Skin of body (tissue), 2 donors: ENCODE data around the gene FBXL4. TPM values are rescaled to one million over a fixed set of nuclear protein-coding genes. Genes with fewer than 3 reads are reported as not detected.

Experiments used
- DNase-seq: peaks from one replicate; lab custom pipeline; 2025; lab: John Stamatoyannopoulos, UW
- total RNA-seq: library from RNA; depleted of rRNA; stranded (reverse); fragments of >200 nt; gene quantifications from one replicate; pipeline ENCODE4 v1.2.3, GENCODE V29; 2014

The FBXL4 gene
- 16.7 TPM for total RNA-seq

DNA sequence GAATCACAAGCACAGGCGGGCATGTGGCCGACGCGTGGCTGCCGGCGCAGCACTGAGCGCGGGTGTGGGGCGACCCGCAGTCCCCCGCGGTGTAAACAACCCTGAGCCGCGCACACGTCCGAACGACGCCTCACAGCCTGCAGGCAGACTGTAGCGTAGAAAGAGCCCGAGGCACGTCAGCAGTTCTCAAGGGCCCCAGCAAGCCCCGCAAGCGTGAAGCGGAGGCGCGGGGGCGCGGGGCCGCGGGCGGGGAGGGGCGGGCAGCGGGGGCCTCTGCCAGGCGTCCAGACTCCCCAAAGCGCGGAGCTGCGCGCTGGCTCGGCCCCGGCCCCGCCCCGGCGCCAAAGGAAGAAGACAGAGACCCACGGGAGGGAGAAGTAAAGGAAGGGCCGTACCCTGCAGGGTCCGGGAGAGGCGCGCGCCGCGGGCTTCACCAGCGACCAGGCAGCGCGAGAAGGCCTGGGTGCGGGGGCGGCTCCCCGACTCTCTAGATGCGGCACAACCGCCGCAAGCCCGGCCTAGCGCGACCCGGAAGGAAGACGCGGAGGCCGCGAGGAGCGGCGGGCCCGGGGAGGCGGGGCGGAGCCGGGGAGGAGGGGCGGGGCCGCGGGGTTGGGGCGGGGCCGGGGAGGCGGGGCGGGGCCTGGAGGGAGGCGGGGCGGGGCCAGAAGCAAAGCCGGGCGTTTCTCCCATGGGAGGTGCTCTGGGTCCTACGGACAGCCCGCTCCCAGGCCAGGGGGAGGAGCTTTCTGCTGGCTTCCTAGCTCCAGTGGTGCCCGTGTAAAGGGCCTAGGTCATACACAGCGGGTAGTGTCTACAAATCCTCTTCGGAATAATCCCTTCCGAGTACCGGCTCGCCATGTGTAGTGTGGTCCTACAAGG is at the start of gene FBXL4:
TSS of gene FBXL4 (minus strand) at position 536 of the 882 bp plus-strand sequence. CDS start 20,958 bp downstream, outside the sequence.
- DNase-seq: peak; percentile 28

DNA sequence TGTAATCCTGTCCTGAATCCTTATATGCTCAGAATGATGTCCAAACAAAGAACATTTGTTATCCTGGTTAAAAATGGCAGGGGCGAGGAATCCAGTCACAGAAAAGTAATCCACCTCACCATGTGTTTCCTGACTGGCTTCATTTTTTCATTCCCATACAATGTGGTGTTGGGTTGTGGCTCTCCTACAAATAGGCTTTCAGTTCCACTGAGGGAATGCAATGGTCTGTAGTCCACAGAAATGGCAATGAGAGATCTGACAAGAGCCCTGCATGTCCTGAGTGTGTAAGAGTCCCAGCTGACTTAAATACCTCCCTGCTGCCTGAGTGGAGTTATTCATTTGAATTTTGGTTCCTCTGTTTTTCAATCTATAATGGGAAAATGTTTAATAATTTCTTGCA is 47.4 kb upstream of the FBXL4 start:
- DNase-seq: no peak

DNA sequence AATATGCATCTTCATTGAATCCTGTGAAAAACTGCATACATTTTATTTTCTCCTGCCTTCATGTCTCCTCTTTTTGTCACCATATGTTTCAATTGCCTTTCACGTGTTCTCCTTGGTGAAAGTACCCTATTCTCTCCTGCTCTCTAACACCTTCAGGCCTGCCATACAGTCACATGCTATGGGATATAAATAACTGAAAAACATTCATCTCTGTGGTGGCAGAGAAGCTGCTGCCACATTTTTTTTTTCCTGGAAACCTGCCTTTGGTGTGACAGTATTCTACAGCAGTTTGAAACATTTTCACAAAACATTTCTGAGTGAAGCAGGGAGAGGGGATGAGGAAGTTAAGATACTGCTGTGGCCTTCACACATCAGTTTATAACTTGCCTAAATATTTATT is 44.8 kb upstream of the FBXL4 start:
- no peak for DNase-seq

DNA sequence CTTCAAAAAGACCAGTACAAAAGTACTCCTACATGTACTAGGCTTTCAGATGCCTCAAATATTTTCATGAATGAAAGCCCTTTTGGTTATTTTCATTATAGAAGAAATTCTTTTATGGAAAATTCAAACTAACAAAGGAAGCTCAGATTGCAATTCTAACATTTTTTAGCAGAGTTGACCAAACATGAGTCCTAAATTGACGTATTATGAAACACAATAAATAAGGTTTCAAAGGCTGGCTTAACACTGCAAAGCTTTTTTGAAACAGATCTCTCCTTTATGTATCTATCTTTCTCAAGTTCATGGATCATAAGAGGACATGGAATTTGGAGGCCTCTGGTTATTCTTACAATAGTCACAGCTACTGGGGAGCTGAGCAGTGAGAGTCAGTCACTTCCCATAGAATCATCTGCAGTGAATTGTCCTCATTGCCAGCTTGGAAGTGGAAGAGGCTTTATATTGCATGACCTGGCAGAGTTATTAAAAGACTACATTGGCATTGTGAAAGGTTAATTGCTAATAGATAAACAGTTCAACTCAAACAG is 38.4 kb upstream of the FBXL4 start:
- DNase-seq: no peak

DNA sequence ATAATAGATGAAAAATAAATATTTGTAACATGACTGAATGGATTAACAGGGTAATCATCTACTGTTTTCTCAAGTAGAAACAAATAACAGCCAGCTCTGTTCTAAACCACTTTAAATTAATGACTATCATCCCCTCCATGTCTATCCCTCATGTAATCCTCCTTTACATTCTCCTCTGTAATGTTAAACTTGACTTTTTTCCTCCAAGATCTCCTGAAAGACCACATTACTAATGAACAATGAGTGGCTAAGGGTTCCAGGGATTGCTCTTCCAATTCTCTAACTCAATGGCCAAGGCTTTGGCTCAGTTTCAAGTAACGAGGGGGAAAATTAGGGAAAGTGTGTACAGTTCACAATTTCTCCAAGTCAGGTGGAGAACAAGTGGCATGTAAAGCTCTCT is 37.6 kb upstream of the FBXL4 start:
- no peak for DNase-seq

DNA sequence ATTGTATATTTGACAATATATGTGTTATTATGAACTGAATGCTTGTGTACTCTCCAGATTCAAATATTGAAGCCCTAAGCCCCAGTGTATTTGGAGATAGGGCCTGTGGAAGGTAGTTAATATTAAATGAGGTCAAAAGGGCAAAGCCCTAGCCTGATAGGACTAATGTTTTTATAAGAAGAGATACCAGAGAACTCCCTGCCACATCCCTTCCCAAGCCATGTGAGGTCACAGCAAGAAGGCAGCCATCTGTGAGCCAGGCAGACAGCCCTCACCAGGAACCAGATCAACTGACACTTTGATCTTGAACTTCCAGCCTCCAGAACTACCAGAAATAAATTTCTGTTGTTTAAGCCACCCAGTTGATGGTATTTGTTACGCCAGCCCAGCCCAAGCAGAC is 36.4 kb upstream of the FBXL4 start:
- DNase-seq: peak; percentile 1

DNA sequence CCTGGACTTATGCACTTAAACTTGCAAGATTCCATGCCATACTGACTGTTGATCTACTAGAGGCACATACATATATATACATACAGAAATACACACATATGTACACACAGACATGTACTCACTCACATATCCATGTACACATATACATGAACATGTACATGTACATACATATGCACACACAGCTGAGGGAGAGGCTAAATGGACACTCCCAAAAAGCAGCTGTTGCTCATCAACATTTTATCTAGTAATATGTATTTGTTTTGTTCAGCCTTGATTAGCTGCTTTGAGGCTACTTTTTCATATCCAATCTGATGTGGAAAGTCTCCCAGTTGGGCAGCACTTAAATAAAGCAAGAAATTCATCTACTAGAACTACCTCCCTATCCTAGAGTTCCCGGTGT is 33.7 kb upstream of the FBXL4 start:
- no peak for DNase-seq

DNA sequence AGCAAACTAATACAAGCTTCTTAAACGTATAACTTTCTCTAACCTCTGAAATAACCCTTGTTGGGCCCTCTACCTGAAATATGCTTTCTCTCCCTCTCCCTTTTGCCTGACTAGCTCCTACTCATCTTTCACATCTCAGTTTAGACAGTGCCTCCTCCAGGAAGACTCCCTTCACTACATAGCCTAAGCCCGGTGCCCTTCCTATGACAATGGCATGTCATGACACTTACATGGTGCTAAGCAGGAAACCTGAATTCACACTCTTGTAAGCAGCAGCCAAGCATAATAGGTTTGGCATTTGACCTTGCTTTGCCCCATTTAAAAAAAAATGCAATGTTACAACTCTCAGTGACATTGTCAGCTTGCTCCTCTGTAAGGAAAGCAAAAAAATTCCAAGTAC is 33.1 kb upstream of the FBXL4 start:
- no peak for DNase-seq

DNA sequence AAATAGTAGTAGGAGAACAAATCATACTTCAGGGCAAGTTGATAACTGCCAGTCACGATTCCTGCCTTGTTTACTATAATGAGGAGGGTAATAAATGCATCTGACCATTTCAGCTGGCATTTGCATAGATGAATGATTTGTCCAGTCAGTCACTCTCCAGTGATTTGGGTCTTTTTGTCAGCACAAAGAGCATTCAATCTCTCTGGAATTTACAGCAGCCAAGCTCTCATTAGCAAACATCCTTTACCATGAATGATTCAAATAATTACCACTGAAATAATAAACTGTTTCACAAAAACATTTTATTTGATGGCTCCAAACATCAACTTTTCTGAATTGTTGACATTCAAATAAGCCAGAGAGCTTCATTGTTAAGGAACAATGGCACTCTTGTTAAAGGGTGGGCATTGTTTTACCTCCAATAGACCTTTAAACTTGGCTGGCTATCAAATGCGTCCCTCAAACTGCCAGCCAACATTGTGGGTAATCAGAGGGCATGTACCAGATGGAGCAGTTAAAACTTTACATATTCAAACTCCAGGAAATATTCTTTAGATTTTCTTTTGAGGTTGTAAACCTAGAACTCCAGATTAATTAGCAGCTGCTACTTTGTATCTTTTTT is 30.0 kb upstream of the FBXL4 start:
- no peak for DNase-seq

DNA sequence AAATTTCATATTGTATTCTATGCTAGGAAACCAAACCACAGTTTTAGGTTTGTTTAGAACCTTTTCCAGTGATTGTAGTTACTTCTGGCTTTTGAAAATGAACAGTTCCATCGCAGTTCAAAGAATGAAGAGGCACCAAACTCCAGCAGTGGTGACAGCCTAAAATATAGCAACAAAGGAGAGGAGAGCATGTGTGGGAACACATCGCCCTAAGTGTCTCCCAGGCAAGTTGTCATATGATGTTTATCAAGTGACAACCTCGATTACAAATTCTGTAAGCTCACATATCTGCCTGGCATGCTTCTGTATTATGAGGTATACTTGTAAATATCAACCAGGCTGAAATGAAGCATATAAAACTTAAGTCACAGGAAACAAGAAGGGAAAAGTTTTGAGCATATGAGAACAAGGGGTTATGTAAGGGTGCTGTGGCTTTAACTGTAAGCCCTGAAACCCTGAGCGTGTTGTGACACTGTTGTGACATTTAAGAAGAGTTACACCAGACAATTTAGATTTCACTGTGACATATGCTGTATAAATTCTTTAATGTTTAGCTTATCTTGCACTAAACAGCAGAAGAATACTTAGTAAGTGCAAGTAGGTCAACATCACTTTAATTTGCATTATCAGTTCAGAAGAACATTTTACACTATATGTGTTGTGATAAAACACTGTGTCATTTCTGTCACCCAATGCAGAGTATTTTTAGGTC is 29.1 kb upstream of the FBXL4 start:
- no peak for DNase-seq

DNA sequence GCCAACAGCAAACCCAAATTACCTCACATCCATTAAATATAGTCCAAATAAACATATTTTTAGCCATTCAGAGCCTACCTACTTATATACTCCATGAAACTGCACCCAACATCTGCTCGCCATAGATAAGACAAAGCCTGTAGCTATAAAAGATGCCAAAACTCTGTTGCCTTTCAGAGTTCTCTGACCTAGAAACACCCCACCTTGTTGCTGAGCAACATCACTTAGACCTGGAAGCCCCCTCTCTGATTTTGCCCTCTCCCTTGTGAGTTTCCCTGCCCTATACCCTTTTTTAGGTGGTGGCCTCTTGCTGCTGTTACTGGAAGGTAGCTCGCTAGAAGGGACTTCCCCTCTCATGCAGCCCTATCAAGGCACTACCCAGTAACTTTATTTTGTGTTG is 27.7 kb upstream of the FBXL4 start:
- DNase-seq: no peak

DNA sequence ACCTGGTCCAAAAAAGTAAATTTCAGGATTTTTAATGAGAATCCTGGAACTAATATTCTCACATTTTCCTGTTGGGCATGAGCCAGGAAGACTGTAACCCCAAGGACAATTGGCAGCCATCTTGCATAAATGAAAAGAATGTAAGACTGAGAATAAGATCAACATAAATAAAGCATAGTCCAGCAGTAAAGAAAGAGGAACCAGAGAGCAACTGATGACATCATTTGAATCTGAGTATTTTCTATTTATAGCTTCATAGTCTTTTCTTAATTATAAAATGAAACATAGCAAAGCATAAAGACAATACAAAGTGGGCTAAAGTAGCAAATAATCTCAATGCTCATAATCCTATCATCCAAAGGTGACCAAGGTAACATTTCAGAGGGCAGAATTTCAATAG is 26.6 kb upstream of the FBXL4 start:
- DNase-seq: no peak

DNA sequence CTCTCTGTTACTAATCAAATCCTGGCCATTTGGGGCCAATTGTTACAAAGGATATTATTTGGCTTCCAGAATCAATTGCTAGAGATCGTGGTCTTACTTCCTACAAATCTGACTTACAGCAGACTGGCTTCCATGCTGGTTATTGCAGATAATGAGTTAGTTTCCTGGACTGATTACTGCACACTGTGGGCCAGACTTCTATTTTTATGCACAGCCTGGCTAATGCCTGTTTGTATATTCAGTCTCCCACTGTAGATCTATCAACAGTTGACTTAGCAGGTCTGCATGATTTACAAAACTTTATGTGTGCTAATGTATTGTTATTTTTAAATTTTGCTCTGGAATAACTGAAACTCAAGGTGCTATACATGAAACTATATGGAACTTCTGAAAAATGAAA is 25.8 kb upstream of the FBXL4 start:
- no peak for DNase-seq

DNA sequence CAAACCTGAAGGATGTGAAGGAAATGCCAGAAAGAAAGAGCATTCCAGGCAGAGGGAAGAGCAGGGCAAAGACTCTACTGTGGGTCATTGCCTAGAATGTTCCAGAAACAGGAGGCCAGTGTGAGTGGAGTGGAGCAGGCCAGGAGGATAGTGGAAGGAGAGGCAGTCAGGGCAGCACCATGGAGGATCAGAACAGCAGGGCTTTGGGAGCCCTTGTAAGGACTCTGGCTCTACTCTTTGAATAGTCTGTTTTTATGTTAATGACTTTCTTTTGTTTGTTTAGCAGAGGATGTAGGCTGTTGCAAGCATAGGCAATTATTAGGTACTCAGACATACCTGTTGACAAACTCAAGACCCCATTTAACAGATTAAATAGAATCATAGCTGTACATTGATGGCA is 23.6 kb upstream of the FBXL4 start:
- DNase-seq: no peak

DNA sequence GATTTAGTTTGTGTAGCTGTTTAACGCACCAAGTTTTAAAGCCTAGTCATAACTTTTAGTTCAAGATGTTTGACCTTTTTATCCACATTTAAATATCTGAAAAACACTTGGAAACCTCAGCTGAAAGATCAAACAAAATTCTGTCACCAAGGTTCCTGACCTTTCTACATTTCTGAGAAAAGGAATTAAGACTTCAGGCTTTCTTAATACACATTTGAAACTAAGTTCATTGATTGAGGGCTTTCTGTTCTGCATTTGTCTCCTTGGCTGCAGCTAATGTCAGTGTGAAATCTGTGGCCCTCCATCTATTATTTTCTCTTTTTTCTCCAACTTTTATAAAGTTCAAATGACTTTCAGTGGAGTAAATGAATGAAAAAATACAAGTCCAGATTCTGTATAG is 22.7 kb upstream of the FBXL4 start:
- no peak for DNase-seq

DNA sequence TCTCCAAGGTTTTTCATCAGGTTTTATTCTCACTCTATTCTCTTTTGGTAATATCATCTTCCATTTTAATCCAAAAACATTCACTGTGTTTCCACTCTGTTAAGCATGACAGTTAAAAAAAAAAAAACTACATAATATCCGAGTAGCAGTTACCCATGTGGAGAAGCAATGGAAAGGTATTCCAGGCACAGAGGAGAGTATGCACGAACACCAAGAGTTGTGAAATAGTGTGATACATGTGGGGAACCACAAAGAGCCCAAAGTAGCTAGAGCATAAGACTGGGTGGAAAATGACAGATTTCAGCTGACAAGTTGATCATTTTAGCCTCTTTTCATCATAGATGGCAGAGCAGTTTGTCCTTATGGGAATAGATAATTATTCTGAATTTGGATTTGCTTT is 19.9 kb upstream of the FBXL4 start:
- no peak for DNase-seq

DNA sequence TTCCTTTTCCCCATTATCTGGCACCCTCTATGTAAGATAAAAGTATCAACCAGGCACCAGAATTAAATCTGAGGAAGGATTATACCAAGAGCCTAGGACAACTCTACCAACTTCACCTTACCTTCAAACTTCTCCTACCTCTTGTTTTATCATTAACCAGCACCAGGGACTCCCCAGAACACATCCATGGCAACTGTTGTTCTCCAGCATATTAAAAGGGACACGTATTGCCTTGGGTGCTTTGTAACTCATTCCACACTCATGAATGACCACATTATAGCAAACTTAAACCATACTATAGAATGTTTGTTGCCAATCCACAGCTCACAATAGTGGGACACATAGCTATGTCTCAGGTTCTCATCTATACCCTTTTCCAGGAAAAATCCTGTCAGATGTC is 11.9 kb upstream of the FBXL4 start:
- DNase-seq: no peak

DNA sequence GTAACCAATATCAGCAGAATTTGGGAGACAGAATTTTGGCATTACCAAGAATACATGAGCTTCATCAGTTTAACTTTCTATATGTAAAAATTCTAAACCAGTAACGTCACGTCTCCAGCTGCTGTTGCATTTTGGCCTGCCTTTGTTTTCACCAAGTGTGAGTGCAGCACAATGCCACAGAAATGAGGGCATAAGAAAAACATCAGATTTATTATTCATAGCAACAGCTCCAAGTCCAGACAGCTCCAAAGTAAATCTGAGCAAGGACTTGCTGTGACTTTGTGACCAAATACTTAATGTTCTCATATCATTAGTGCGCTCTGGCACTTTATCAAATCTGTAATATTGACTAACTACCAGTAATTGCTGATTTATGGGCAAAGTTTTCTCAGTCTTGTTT is 11.0 kb upstream of the FBXL4 start:
- no peak for DNase-seq

DNA sequence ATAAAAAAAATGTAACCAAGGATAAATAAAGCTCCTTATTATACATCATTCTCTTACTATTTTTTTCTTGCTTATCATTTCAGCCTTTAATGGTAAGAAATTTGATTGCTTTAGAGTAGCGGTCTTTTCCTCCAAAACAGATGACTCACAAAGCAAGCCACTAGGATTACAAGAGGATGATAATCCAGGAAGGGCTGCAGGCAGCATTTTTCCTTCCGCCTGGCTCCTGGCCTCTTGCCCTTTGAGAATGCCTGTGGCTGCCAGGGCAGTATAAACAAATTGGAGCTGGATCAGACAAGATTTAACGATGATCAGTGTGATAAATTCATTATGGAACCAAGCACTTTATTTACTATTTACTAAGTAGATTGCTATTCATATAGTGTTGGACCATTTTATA is 9.7 kb upstream of the FBXL4 start:
- no peak for DNase-seq

DNA sequence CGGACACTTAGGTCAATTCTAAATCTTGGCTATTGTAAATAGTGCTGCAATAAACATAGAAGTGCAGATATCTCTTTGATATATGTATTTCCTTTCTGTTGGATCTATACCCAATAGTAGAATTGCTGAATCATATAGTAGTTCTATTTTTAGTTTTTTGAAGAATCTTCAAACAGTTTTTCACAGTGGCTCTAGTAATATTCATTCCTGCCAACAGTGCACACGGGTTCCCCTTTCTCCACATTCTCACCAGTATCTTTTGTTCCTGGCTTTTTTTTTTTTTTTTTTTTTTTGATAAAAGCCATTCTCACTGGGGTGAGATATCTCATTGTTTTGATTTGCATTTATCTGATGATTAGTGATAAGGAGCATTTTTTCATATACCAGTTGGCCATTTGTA is 1.8 kb upstream of the FBXL4 start:
- no peak for DNase-seq

DNA sequence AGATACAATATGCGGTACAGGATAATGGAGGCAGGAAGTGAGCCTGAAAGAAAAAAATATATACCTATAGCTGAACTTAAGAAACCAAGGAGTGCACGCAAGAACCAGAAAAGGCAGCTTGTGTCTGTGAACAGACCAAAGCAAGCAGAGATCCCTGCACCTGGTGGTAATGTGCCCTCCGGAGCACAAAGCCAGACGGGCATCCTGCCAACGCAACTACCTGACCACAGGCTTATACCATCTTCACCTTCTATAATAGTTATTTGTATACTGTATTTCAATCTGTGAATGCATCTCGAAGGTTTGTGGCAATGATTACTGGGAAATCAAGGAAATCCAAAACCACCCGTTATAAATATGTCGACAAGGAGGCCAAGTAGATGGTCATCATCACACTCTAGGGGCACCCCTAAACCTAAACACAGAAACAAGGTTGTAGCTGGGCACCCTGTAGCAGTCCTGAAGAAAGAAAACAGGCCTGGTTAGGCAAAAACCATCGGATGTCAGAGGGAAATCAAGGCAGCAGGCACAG is 801 bp downstream of the FBXL4 start:
- DNase-seq: no peak

DNA sequence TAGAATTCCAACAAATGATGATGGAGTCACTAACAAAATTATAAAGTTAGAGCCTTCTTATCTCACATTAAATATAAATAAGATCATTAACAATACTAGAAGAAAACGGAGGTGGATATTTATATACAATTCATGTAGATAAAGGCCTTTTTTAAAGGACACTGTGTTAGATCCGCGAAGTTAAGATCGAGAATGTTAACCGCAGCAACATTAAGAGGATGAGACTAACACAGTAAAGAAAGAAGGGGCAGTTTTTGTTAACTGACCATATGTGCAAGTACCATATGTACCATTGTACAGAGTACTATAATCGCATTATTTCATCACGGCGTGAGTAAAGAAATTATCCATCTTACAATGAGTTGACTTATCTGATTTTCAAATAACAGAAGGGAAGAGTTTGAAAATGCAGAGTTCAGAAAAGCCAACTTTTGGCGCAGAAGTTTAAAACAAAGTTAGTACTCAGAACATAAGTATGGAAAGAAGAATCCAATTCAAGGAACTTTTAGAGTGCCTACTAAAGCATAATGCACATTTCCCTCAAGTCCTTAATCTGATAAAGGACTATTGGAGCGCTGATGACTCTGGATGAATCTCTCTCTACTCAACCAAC is 1.4 kb downstream of the FBXL4 start:
- DNase-seq: no peak
